HUES6 (cell line): ENCODE results near the gene IFT81.
"Not testable (repeated sequence)": the region's sequence is repeated elsewhere in the genome, so short reads cannot be mapped to it uniquely, and the experiment has no call there.

Source experiments
- H3K27ac ChIP-seq: 2 replicates; pipeline ENCODE4 v1.7.0; 2013; ENCODE audit warnings: low read depth, mild to moderate bottlenecking, low read length, inconsistent platforms
- H3K27me3 ChIP-seq: 2 replicates; pipeline ENCODE4 v1.6.1; 2013; ENCODE audit warnings: low read length; ENCODE audit not compliant: control insufficient read depth, insufficient read depth
- H3K36me3 ChIP-seq: 2 replicates; pipeline ENCODE4 v1.6.1; 2013; ENCODE audit warnings: low read length; ENCODE audit not compliant: control insufficient read depth, insufficient read depth
- H3K4me1 ChIP-seq: 2 replicates; pipeline ENCODE4 v1.6.1; 2013; ENCODE audit warnings: low read length; ENCODE audit not compliant: control insufficient read depth, insufficient read depth
- H3K4me3 ChIP-seq: 2 replicates; pipeline ENCODE4 v1.5.1; 2013; ENCODE audit warnings: low read depth, low read length
- H3K9ac ChIP-seq: one replicate; pipeline ENCODE4 v1.6.1; 2013; ENCODE audit warnings: mild to moderate bottlenecking, low read length
- H3K9me3 ChIP-seq: 2 replicates; pipeline ENCODE4 v1.6.1; 2013; ENCODE audit warnings: low read depth, low read length; ENCODE audit not compliant: control insufficient read depth, insufficient read depth

IFT81 gene, protein sequence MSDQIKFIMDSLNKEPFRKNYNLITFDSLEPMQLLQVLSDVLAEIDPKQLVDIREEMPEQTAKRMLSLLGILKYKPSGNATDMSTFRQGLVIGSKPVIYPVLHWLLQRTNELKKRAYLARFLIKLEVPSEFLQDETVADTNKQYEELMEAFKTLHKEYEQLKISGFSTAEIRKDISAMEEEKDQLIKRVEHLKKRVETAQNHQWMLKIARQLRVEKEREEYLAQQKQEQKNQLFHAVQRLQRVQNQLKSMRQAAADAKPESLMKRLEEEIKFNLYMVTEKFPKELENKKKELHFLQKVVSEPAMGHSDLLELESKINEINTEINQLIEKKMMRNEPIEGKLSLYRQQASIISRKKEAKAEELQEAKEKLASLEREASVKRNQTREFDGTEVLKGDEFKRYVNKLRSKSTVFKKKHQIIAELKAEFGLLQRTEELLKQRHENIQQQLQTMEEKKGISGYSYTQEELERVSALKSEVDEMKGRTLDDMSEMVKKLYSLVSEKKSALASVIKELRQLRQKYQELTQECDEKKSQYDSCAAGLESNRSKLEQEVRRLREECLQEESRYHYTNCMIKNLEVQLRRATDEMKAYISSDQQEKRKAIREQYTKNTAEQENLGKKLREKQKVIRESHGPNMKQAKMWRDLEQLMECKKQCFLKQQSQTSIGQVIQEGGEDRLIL

DNA sequence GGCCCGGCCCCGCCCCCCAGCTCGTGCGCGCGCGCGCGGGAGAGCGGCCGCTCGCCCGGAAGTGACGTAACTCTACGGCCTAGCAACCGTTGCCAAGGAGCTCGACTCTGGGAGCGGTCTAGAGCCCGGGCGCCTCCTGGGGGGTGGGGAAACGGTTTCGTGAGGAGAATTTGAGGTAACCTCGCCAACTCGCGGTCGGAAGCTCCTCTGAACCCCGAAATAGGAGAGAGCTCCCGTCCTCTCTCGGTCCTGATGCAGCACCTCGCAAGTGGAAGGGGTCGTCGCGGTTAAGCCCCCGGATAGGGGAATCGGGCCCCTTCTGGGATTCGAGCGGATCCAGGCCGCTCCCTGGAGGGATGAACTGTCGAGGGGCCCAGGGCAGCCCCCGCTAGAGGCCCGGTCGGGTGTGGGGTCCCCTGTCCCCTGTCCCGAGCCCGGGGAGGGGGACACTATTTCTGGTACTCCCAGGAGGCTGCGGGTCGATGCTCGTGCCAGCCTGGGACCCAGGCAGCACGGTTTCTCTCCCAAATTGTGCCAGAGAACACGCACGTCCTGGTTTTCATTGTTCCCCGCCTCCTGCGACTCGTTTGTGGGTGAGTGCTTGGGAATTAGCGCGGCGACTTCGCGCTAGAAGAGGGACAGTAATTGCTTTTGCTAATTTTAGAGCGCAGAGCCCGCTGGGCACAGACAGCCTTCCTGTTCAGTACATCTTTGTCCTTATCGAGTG, at the start of gene IFT81:
Gene IFT81, plus strand, starts transcription at position 89 of the 727 bp plus-strand sequence. CDS start 3,024 bp downstream, outside the sequence.
- Histone ChIP-seq H3K9ac (peak within 1 kb of the TSS; percentile 83), H3K4me3 (peak within 1 kb of the TSS; percentile 97), H3K27me3 (peaks cover 8% of the 10 kb centered on the region; the same call in 1 of the 2 replicates), H3K36me3 (peaks cover 11% of the 10 kb centered on the region), H3K4me1 (peaks cover 18% of the 10 kb centered on the region), H3K9me3 (no peaks in the 10 kb centered on the region), H3K27ac (peak within 1 kb of the TSS; percentile 68; the same call in 1 of the 2 replicates)

DNA sequence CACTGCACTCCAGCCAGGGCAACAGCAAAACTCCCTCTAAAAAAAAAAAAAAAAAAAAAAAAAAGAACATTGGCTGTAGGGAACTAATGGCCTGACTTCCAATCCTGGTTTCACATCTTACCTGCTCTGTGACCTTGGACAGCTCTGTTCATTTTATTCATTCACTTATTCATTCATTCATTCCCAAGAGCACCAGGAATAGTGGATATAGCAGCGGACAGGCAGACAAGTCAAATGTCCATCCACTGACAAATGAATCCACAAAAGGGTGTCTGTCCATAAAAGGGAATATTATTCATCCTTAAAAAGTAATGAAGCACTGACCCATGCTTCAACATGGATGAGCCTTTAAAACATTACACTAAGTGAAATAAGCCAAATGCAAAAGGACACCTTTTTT, 48.3 kb upstream of the IFT81 start:
- no peak overlapping the region for H3K27ac ChIP-seq
- H3K27me3 ChIP-seq, result no peaks in the 10 kb centered on the region

DNA sequence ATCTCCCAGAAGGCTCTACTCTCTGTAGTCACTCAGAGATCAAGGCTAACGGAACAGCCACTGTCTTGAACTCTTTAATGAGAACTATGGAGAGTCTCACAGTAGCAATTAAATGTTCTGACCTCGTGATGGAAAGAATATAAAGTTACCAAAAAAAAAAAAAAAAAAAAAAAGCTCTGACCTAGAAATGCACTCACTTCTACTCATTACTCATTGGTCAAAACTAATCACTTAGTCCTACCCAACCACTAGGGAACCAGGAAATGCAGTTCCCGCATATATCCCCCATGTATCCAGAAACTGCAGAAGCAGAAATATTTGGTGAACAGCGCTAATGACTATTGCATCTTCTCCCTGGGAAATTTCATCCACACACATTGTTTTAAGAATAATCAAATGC, 46.4 kb upstream of the IFT81 start:
- H3K36me3 ChIP-seq, result no peaks in the 10 kb centered on the region
- no peak overlapping the region for H3K9ac ChIP-seq
- H3K9me3 ChIP-seq, result no peaks in the 10 kb centered on the region
- H3K4me3 ChIP-seq, result no peak overlapping the region
- H3K27ac ChIP-seq, result no peak overlapping the region
- no peaks in the 10 kb centered on the region for H3K4me1 ChIP-seq
- no peaks in the 10 kb centered on the region for H3K27me3 ChIP-seq

More for the DNA sequence above, 48.3 kb upstream of the IFT81 start:
- H3K9me3 ChIP-seq, result no peaks in the 10 kb centered on the region
- H3K9ac ChIP-seq, result no peak overlapping the region
- H3K4me1 ChIP-seq, result no peaks in the 10 kb centered on the region
- no peaks in the 10 kb centered on the region for H3K36me3 ChIP-seq
- no peak overlapping the region for H3K4me3 ChIP-seq

DNA sequence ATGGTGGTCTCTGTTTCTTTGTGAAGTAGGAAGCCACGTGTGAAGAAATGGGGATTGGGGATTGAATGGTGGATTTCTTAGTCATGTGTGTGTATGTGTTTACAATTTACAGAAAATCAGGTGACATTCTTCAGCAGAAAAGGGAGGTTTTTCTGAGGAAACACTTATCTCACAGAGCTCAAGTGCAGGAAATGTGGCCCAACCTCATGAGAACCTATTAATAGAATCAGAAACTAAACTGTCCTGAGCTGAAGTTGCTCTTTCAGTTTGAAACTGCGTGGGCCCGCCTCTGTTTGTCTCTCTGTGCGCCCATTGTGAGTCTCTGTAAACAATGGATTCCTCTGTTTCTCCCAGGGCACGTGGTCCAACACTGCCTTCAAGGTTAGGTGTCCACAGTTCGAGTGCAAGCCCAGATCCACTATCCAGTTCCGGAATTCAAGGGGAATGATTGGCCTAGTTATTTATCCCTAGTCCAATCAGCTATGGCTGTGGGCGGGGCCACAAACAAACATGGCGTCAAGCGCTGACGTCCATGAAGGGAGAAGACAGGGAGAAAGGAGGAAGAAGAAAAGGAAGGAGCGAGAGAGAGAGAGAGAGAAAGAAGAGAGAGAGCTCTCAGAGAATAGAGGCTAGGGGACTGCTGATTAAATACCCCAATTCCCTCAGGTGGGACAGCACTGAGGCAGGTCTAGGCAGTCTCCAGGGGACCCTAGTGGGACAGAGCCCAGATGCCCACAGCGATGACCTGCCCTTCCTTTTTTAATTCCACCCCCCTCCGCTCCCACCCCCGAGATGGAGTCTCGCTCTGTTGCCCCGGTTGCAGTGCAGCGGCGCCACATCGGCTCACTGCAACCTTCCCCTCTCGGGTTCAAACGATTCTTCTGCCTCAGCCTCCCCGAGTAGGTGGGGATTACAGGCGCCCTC, 44.4 kb upstream of the IFT81 start:
- H3K9ac ChIP-seq, result no peak overlapping the region
- no peak overlapping the region for H3K27ac ChIP-seq
- H3K36me3 ChIP-seq, result no peaks in the 10 kb centered on the region
- no peaks in the 10 kb centered on the region for H3K27me3 ChIP-seq
- H3K4me3 ChIP-seq, result no peak overlapping the region
- no peaks in the 10 kb centered on the region for H3K9me3 ChIP-seq
- no peaks in the 10 kb centered on the region for H3K4me1 ChIP-seq

DNA sequence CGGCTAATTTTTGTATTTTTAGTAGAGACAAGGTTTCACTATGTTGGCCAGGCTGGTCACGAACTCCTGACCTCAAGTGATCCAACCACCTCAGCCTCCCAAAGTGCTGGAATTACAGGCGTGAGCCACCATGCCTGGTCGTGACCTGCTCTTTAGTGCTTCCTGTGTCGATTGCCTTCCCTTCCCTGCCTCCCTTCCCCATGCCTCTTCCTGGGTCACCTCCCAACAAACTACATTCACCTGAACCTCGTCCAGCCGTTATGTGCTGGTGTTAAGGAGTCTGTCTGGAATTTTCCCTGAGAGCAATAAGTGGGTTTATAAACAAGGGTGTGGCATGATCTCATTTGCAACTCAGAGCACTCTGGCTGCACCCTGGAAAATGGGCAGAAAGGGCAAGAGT, 43.7 kb upstream of the IFT81 start:
- H3K9ac ChIP-seq, result no peak overlapping the region
- no peak overlapping the region for H3K4me3 ChIP-seq
- H3K36me3 ChIP-seq, result no peaks in the 10 kb centered on the region
- no peak overlapping the region for H3K27ac ChIP-seq
- no peaks in the 10 kb centered on the region for H3K4me1 ChIP-seq
- H3K27me3 ChIP-seq, result no peaks in the 10 kb centered on the region
- H3K9me3 ChIP-seq, result no peaks in the 10 kb centered on the region

DNA sequence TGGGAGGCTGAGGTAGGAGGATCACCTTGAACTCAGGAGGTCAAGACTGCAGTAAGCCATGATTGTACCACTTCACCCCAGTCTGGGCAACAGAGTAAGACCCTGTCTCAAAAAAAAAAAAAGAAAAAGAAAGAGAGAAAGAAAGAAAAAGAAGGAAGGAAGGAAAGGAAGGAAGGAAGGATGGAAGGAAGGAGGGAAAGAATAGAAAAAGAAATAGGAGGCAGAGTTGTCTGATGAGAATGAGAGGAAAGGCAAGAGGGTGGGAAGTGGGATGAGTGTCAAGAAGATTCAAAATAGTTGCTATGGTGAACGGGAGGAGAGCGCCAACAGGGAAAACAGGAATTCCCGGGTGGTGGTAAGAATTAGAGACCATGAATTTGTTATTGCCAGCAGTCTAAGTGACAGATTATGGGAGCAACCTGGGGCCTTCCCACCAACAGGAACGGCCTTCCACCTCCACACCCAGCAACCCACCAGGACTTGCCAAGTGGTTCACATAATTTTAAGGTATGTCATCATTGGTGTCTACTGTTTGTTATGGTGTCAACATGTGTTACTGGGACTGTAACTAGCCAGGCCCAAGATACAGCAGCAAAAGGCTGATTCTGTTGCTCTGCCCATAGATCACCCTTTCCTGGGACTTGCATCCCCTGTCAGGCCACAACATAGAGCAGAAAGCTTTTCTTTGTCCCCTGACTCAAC, 39.7 kb upstream of the IFT81 start:
- Histone ChIP-seq H3K4me3 (no peak overlapping the region), H3K4me1 (no peaks in the 10 kb centered on the region), H3K36me3 (no peaks in the 10 kb centered on the region), H3K9ac (no peak overlapping the region), H3K9me3 (no peaks in the 10 kb centered on the region), H3K27ac (no peak overlapping the region), H3K27me3 (no peaks in the 10 kb centered on the region)

DNA sequence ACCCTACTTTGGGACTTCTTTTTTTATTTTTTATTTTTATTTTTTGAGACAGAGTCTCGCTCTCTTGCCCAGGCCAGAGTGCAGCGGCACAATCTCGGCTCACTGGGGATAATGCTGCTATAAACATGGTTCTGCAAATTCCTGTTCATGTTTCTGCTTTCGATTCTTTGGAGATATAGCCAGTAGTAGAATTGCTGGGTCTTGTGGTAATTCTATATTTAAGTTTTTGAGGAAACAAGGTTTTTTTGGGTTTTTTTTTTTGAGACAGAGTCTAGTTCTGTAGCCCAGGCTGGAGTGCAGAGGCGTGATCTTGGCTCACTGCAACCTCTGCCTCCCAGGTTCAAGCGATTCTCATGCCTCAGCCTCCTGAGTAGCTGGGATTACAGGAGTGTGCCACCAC, 35.9 kb upstream of the IFT81 start:
- not testable (repeated sequence) for H3K36me3 ChIP-seq, H3K27ac ChIP-seq, H3K9ac ChIP-seq, H3K4me3 ChIP-seq, H3K27me3 ChIP-seq, H3K4me1 ChIP-seq, H3K9me3 ChIP-seq

DNA sequence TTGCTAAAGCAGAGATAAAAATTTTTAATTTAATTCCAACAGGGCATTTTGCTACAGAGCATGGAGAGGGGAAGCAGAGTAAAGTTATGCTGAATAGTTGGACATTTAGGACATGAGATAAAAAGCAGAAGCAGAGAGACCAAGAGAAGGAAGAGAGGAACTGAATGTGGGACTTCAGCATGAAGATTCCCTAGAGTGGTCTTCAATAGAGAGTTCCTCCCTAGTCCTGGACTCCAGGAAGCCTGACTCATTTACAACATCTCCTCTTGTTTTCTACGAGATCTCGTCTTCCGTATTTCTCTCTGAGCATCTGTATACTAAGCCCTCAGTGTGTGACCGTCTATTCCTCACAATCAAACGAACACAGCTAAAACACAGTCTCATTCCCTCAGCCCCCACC, 35.2 kb upstream of the IFT81 start:
- no peaks in the 10 kb centered on the region for H3K9me3 ChIP-seq
- no peaks in the 10 kb centered on the region; the same call in 1 of the 2 replicates for H3K27me3 ChIP-seq
- H3K36me3 ChIP-seq, result no peaks in the 10 kb centered on the region
- H3K9ac ChIP-seq, result no peak overlapping the region
- H3K4me1 ChIP-seq, result no peaks in the 10 kb centered on the region
- no peak overlapping the region for H3K4me3 ChIP-seq
- no peak overlapping the region for H3K27ac ChIP-seq

DNA sequence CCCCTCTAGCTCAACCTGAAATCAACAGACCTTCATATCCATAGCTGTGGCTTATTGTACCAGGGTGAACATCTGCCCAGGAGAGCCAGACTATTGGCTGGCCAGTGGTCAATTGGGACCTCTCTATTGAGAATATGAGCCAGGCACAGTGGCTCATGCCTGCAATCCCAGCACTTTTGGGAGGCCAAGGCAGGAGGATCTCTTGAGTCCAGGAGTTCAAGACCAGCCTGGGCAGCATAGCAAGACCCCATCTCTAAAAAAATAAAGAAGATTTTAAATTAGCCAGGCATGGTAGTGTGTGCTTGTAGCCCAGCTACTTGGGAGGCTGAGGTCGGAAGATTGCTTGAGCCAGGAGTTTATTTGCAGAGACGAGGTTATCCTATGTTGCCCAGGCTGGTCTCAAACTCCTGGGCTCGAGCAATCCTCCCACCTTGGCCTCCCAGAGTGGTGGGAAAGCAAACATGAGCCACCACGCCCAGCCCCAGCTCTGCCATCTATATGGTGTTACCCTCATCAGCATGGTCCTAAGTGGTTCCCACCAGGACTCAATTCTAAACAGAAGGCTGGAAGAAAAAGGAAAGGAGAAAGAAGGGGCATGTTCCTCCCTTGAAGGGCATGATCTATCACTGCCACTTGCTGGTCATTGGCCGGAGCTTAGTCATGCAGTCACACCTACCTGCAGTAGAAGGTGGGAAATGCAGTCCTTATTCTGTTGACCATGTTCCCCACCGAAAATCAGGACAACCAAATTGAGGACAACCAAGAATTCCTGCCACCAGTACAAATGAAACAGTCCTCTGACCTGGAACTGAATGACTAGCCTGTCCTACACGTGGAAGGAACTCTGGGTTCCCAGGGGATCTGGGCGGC, 33.7 kb upstream of the IFT81 start:
- H3K36me3 ChIP-seq, result no peaks in the 10 kb centered on the region
- no peak overlapping the region for H3K4me3 ChIP-seq
- H3K27me3 ChIP-seq, result no peaks in the 10 kb centered on the region; the same call in 1 of the 2 replicates
- H3K27ac ChIP-seq, result no peak overlapping the region
- H3K9ac ChIP-seq, result no peak overlapping the region
- H3K9me3 ChIP-seq, result no peaks in the 10 kb centered on the region
- H3K4me1 ChIP-seq, result no peaks in the 10 kb centered on the region
